HG03342 (cell line): ENCODE measurements around the gene VTI1A.
A peak's percentile ranks its signal among the peaks of the same experiment; 100 is the strongest.

Source experiments
- ATAC-seq: cut with Tn5 transposase; IDR thresholded peaks from one replicate; pipeline ENCODE4 v1.9.1; 2021; ENCODE audit warnings: mild to moderate bottlenecking, moderate library complexity; ENCODE audit not compliant: unreplicated experiment

Gene VTI1A

GRCh38 chr10:112502536-112502935 is 55.5 kb downstream of the VTI1A start:
- no peak for ATAC-seq

- no peak for ATAC-seq
Measured at GRCh38 chr10:112503643-112504042, 56.6 kb downstream of the VTI1A start.

GRCh38 chr10:112507046-112507445 is 60.0 kb downstream of the VTI1A start:
- ATAC-seq, result no peak

GRCh38 chr10:112507988-112508387 is 61.0 kb downstream of the VTI1A start:
- ATAC-seq, result no peak

- no peak for ATAC-seq
Measured at GRCh38 chr10:112509558-112510291, 62.7 kb downstream of the VTI1A start.

GRCh38 chr10:112510384-112510783 is 63.4 kb downstream of the VTI1A start:
- ATAC-seq, result no peak

- no peak for ATAC-seq
Measured at GRCh38 chr10:112512294-112512693, 65.3 kb downstream of the VTI1A start.

- no peak for ATAC-seq
Measured at GRCh38 chr10:112515126-112515525, 68.1 kb downstream of the VTI1A start.

GRCh38 chr10:112515852-112516251 is 68.8 kb downstream of the VTI1A start:
- ATAC-seq, result no peak

- no peak for ATAC-seq
Measured at GRCh38 chr10:112517451-112517862, 70.4 kb downstream of the VTI1A start.

GRCh38 chr10:112519133-112519761 is 72.2 kb downstream of the VTI1A start:
- ATAC-seq, result peak; percentile 87

GRCh38 chr10:112520914-112521313 is 73.9 kb downstream of the VTI1A start:
- no peak for ATAC-seq

GRCh38 chr10:112524641-112525040 is 77.6 kb downstream of the VTI1A start:
- no peak for ATAC-seq

GRCh38 chr10:112525200-112525599 is 78.2 kb downstream of the VTI1A start:
- no peak for ATAC-seq

GRCh38 chr10:112526139-112526538 is 79.1 kb downstream of the VTI1A start:
- peak; percentile 90 for ATAC-seq

- ATAC-seq, result no peak
Measured at GRCh38 chr10:112526906-112527305, 79.9 kb downstream of the VTI1A start.

- no peak for ATAC-seq
Measured at GRCh38 chr10:112528235-112528634, 81.2 kb downstream of the VTI1A start.

- ATAC-seq, result no peak
Measured at GRCh38 chr10:112531421-112531820, 84.4 kb downstream of the VTI1A start.

- peak; percentile 99 for ATAC-seq
Measured at GRCh38 chr10:112532189-112532588, 85.2 kb downstream of the VTI1A start.

GRCh38 chr10:112532956-112533355 is 85.9 kb downstream of the VTI1A start:
- ATAC-seq, result no peak

- ATAC-seq, result no peak
Measured at GRCh38 chr10:112533916-112534315, 86.9 kb downstream of the VTI1A start.

- ATAC-seq, result peak; percentile 45
Measured at GRCh38 chr10:112535531-112535951, 88.5 kb downstream of the VTI1A start.
